Neural cell (in vitro differentiated cells): ENCODE data around the gene PHF10.

Source experiments
- CTCF ChIP-seq: fragments of 450-650 bp; IDR thresholded peaks from 2 replicates; pipeline ENCODE4 v1.5.1; 2014; ENCODE audit warnings: antibody characterized with exemption, mild to moderate bottlenecking, moderate library complexity; ENCODE audit not compliant: poor library complexity, severe bottlenecking
- RAD21 ChIP-seq: fragments of 450-650 bp; conservative IDR thresholded peaks from 2 replicates; pipeline ENCODE4 v1.6.1; 2014; ENCODE audit warnings: antibody characterized with exemption, mild to moderate bottlenecking, moderate library complexity
- TAF1 ChIP-seq: IDR thresholded peaks from 2 replicates; pipeline ENCODE4 v1.6.1; 2012; ENCODE audit warnings: low read depth

- TF ChIP-seq CTCF (no peak), TAF1 (no peak), RAD21 (no peak)
Measured at GRCh38 chr6:169667716-169668115, 56.6 kb downstream of the PHF10 start.
